ENCODE data around the gene TNKS1BP1.

Gene TNKS1BP1, protein sequence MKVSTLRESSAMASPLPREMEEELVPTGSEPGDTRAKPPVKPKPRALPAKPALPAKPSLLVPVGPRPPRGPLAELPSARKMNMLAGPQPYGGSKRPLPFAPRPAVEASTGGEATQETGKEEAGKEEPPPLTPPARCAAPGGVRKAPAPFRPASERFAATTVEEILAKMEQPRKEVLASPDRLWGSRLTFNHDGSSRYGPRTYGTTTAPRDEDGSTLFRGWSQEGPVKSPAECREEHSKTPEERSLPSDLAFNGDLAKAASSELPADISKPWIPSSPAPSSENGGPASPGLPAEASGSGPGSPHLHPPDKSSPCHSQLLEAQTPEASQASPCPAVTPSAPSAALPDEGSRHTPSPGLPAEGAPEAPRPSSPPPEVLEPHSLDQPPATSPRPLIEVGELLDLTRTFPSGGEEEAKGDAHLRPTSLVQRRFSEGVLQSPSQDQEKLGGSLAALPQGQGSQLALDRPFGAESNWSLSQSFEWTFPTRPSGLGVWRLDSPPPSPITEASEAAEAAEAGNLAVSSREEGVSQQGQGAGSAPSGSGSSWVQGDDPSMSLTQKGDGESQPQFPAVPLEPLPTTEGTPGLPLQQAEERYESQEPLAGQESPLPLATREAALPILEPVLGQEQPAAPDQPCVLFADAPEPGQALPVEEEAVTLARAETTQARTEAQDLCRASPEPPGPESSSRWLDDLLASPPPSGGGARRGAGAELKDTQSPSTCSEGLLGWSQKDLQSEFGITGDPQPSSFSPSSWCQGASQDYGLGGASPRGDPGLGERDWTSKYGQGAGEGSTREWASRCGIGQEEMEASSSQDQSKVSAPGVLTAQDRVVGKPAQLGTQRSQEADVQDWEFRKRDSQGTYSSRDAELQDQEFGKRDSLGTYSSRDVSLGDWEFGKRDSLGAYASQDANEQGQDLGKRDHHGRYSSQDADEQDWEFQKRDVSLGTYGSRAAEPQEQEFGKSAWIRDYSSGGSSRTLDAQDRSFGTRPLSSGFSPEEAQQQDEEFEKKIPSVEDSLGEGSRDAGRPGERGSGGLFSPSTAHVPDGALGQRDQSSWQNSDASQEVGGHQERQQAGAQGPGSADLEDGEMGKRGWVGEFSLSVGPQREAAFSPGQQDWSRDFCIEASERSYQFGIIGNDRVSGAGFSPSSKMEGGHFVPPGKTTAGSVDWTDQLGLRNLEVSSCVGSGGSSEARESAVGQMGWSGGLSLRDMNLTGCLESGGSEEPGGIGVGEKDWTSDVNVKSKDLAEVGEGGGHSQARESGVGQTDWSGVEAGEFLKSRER (N-terminal part only)

DNA sequence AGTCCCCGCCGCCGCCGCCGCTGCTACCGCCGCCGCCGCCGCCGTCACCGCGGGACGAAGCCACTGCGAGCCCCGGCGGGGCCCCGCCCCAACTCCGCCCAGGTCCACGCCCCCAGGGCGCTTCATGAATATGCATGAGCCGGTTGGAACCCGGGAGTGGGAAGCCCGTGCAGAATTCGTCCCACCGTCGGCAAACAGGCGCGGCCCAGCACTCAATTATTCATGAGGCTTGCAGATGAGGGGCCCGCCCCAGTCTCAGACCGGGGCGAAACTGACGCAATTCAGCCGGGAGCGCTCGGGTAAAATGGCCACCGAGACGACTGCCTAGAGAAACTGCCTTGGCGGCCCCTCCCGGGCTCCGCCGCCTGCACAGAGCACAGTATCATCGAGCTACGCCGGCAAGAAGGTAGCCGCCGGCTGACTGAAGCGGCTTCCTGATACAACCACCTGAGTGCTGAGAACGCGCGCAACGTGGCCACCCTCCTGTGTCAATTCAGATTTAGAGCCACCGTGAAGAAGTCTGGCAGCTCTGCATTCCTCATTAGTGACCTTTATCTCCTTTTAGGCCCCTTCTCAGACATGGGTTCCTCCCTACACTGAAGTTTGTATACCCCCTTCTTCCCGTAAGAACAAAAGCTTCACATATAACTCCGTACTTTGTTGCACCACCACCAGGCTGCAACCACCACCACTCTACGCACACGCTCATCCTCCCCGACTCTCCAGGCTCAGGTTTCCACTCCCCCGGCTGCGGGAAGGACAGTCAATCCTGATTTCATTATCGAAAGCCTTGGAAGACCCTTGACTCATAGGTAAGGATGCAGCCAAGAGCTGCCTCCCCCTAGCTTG, at the start of gene TNKS1BP1:
TSS of gene TNKS1BP1 (minus strand) at position 67 of the 849 bp plus-strand sequence. CDS start 3,067 bp downstream, outside the sequence.
- peak; percentile 95 for DNase-seq (ENCODE audit: low read depth)
- H3K4me3 ChIP-seq (ENCODE audit: low read depth, low read length): peak within 1 kb of the TSS; percentile 56
- TF ChIP-seq, protein P1, sequence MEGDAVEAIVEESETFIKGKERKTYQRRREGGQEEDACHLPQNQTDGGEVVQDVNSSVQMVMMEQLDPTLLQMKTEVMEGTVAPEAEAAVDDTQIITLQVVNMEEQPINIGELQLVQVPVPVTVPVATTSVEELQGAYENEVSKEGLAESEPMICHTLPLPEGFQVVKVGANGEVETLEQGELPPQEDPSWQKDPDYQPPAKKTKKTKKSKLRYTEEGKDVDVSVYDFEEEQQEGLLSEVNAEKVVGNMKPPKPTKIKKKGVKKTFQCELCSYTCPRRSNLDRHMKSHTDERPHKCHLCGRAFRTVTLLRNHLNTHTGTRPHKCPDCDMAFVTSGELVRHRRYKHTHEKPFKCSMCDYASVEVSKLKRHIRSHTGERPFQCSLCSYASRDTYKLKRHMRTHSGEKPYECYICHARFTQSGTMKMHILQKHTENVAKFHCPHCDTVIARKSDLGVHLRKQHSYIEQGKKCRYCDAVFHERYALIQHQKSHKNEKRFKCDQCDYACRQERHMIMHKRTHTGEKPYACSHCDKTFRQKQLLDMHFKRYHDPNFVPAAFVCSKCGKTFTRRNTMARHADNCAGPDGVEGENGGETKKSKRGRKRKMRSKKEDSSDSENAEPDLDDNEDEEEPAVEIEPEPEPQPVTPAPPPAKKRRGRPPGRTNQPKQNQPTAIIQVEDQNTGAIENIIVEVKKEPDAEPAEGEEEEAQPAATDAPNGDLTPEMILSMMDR (IDR thresholded peaks at IDR 0.05; ENCODE audit: insufficient read depth, low read depth, low read length, missing control alignments): no peak

DNA sequence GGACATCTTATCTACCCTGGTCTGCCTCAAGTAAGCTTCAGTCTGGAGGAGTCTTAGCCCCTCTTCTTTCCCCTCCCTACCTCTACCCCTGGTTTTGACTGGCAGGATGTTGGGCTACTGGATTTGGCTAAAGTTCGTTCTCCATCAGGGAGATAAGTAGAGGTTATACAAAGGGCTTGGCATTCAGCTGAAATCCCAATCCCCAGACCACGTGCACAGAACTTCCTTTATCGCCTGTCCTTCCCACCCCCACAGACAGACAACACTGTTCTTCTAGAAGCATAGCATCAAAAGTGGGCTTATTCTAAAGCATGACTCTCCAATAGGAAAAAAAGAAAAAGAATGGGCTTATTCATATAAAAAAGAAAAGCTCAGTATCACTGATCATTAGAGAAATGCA, 48.4 kb upstream of the TNKS1BP1 start:
- no peak for DNase-seq (ENCODE audit: low read depth)
- no peak overlapping the region for H3K4me3 ChIP-seq (ENCODE audit: low read depth, low read length)
- TF ChIP-seq, protein P1 (IDR thresholded peaks at IDR 0.05; ENCODE audit: insufficient read depth, low read depth, low read length, missing control alignments): no peak

DNA sequence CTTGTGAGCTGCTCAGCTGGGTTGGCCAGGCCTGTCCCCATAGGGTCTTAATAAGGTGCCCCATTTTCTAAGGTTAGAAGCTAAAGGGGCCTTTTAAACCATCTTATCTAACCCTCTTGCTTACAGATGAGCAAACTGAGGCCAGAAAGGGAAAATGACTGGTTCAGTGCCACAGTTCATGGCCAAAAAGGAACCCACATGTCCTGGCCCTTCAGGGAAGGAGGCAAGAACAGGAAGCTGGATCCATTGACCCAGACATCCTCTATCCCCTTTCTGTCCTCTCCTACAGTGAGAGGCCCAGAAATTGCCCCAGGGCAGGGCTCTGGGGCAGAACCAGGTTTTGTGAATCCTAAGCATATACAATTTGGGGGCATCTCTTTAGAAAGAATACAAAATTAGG, 46.2 kb upstream of the TNKS1BP1 start:
- H3K4me3 ChIP-seq (ENCODE audit: low read depth, low read length): no peak overlapping the region
- DNase-seq (ENCODE audit: low read depth): no peak
- TF ChIP-seq, protein P1 (IDR thresholded peaks at IDR 0.05; ENCODE audit: insufficient read depth, low read depth, low read length, missing control alignments): no peak

DNA sequence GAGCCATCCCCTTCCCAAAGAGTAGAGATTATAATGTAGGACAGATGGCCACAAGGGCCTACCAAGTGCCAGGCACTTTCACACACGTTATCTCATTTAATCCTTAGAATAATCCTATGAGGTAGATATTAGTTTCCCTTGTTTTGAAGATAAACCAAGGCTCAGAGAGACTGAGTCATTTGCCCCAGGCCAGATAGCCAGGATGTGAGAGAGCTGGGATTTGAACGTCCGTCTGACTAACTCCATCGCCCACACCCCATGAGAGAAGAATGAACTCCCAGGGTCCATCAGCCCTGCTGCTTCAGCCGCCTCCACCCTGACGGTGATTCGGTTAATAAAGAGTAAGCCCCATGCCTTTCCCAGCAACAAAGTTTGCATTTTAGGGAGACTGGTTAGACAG, 45.5 kb upstream of the TNKS1BP1 start:
- DNase-seq (ENCODE audit: low read depth): no peak
- TF ChIP-seq, protein P1 (IDR thresholded peaks at IDR 0.05; ENCODE audit: insufficient read depth, low read depth, low read length, missing control alignments): no peak

DNA sequence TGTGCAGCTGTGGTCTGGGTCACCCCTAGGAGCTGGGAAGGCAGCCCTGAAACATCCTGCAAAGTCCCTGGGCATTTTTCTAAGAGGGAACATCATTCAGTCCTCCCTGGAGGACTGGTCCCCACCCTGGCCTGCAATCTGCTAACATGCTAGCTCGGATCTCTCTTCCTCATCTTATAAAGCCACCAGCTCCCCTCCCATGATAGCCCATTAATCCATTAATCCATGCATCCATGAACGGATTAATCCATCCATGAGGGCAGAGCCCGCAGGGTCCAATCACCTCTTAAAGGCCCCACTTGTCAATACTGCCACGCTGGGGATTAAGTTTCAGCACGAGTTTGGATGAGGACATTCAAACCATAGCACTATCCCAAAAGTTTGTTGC, 44.1 kb upstream of the TNKS1BP1 start:
- TF ChIP-seq, protein P1 (IDR thresholded peaks at IDR 0.05; ENCODE audit: insufficient read depth, low read depth, low read length, missing control alignments): no peak
- H3K4me3 ChIP-seq (ENCODE audit: low read depth, low read length): no peak overlapping the region
- DNase-seq (ENCODE audit: low read depth): no peak

More for the DNA sequence above, 45.5 kb upstream of the TNKS1BP1 start:
- no peak overlapping the region for H3K4me3 ChIP-seq (ENCODE audit: low read depth, low read length)
